Activated CD8-positive, alpha-beta memory T cell treated with anti-CD3 and anti-CD28 coated beads, Interleukin-2, amount 50 U/mL, for 24 hours (primary cell): Measurements from ENCODE around the gene ABTB2.

ENCODE experiments used
- DNase-seq: peaks from one replicate; pipeline ENCODE4 v3.0.0-alpha.2; 2020; ENCODE audit errors: extremely low read depth

Gene ABTB2

GRCh38 chr11:34167961-34168360 lies 189.8 kb downstream of the ABTB2 start:
- DNase-seq = no peak

- DNase-seq = no peak
Observed at GRCh38 chr11:34166806-34167740, 190.7 kb downstream of the ABTB2 start.

GRCh38 chr11:34165786-34166555 lies 191.8 kb downstream of the ABTB2 start:
- DNase-seq = no peak

- no peak for DNase-seq
Observed at GRCh38 chr11:34165121-34165520, 192.7 kb downstream of the ABTB2 start.

GRCh38 chr11:34162856-34163255 lies 195.0 kb downstream of the ABTB2 start:
- no peak for DNase-seq

GRCh38 chr11:34162493-34162820 lies 195.4 kb downstream of the ABTB2 start:
- DNase-seq = no peak

- DNase-seq = peak; percentile 7
Observed at GRCh38 chr11:34161812-34162492, 195.9 kb downstream of the ABTB2 start.

GRCh38 chr11:34161361-34161760 lies 196.4 kb downstream of the ABTB2 start:
- DNase-seq = no peak

GRCh38 chr11:34160791-34161190 lies 197.0 kb downstream of the ABTB2 start:
- no peak for DNase-seq

GRCh38 chr11:34160049-34160721 lies 197.6 kb downstream of the ABTB2 start:
- DNase-seq = no peak

- DNase-seq = no peak
Observed at GRCh38 chr11:34158661-34159060, 199.1 kb downstream of the ABTB2 start.

GRCh38 chr11:34157163-34157562 lies 200.6 kb downstream of the ABTB2 start:
- DNase-seq = no peak

GRCh38 chr11:34155757-34156062 lies 202.1 kb downstream of the ABTB2 start:
- no peak for DNase-seq

- DNase-seq = no peak
Observed at GRCh38 chr11:34155057-34155756, 202.6 kb downstream of the ABTB2 start.

GRCh38 chr11:34154059-34154875 lies 203.5 kb downstream of the ABTB2 start:
- DNase-seq = no peak

- DNase-seq = no peak
Observed at GRCh38 chr11:34151916-34152845, 205.6 kb downstream of the ABTB2 start.

GRCh38 chr11:34151166-34151565 lies 206.6 kb downstream of the ABTB2 start:
- DNase-seq = no peak

GRCh38 chr11:34150494-34151151 lies 207.2 kb downstream of the ABTB2 start:
- DNase-seq = no peak

GRCh38 chr11:34149786-34150185 lies 208.0 kb downstream of the ABTB2 start:
- DNase-seq = no peak
